Measurements from ENCODE around the gene RAB1A. TPM values are rescaled to one million over a fixed set of nuclear protein-coding genes. Genes with fewer than 3 reads are reported as not detected.

The RAB1A gene
- total and polyA plus RNA-seq, 2 experiments from 2014 or later: 94.8 to 172 TPM

DNA sequence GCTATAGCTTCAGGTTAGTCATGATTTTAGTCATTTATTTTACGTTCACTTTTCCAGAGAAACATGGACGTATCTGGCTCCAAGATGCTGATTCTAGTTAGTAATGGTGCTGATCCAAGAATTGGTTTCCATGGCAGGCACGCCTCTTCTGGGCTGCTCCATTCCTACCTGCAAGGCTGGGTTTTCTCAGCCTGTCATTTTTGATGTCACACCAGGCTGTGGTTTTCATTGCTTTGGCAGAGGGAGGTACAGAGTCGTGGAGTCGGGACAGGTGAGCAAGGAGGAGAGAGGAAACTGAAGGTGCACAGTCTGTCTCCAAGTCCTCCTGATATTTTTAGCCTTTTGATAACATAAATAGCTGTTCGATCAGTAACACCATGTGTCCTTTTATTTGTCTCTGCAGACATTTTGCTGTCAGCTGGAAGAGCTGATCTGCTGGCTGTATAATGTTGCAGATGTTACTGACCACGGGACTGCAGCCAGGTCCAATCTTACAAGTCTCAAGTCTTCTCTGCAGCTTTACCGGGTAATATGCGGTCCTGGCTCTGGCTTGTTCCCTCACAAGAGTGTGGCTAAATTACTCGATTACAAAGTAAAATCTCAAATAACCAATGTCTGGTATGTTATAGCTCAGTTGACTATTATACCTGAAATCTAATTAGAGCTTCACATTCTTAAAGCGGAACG lies 55.9 kb downstream of the RAB1A start:
- H3F3A ChIP-seq (replicated peaks; ENCODE audit: low read depth): peaks cover 3% of the 10 kb centered on the region; the same call in 1 of the 2 replicates
- no peak overlapping the region for H3K4me3 ChIP-seq
- peaks cover 23% of the 10 kb centered on the region for H3K4me1 ChIP-seq (ENCODE audit: insufficient read depth)
- ATAC-seq: no peak
- Mint-ChIP-seq H3K4me1 (peaks cover 31% of the 10 kb centered on the region), H3K4me3 (no peak overlapping the region), H3K36me3 (ENCODE audit: low read depth) (peaks cover 82% of the 10 kb centered on the region), H3K9me3 (no peaks in the 10 kb centered on the region), H3K27me3 (ENCODE audit: insufficient read depth, low read depth, poor library complexity) (peaks cover 10% of the 10 kb centered on the region), H3K27ac (no peak overlapping the region)
- H3K36me3 ChIP-seq (ENCODE audit: insufficient read depth): peaks cover 16% of the 10 kb centered on the region; the same call in 1 of the 2 replicates
- H3K9me2 ChIP-seq (ENCODE audit: insufficient read depth): no peaks in the 10 kb centered on the region
- H3K27ac ChIP-seq (ENCODE audit: low read depth): no peak overlapping the region
- no peak for TF ChIP-seq JUNB (IDR thresholded peaks at IDR 0.05; ENCODE audit: unreplicated experiment)
- H3K27me3 ChIP-seq (ENCODE audit: insufficient read depth): no peaks in the 10 kb centered on the region
- no peak overlapping the region for H2AFZ ChIP-seq
- H3K4me2 ChIP-seq: no peak overlapping the region
- 0 out of 2 replicates have a peak, but pooled peaks cover 3% of the 10 kb centered on the region for H3K79me2 ChIP-seq (replicated peaks; ENCODE audit: insufficient read depth)
- peaks cover 39% of the 10 kb centered on the region for H4K20me1 ChIP-seq (replicated peaks; ENCODE audit: insufficient read depth)
- no peak for DNase-seq (ENCODE audit: low spot score)

DNA sequence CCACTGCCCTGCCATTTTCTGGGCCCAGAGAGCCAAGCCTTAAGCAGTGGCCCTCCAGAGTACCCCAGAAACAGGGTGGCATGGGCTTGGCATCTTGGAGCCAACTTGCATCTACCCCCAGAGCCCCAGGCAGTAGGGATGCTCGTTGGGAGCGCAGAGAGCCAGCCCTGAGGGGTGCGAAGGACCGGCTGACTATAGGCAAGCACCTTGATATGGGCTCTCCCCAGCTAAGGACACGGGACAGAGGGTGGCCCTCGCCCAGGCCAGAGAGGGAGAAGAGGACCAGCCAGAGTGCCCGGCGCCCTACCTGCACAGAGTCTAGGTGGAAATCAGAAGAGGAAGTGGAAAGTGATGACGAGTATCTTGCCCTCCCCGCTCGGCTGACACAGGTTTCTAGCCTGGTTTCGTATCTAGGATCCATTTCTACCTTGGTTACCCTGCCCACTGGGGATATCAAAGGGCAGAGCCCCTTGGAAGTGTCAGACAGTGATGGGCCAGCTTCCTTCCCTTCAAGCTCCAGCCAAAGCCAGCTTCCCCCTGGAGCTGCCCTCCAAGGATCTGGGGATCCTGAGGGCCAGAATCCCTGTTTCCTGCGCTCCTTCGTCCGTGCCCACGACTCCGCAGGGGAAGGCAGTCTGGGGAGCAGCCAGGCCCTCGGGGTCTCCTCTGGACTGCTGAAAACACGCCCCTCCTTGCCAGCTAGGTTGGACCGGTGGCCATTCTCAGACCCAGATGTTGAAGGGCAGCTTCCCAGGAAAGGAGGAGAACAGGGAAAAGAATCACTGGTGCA lies 57.5 kb downstream of the RAB1A start:
- Histone ChIP-seq H3K79me2 (replicated peaks; ENCODE audit: insufficient read depth) (peaks cover 16% of the 10 kb centered on the region), H4K20me1 (replicated peaks; ENCODE audit: insufficient read depth) (peaks cover 41% of the 10 kb centered on the region), H3K27me3 (ENCODE audit: insufficient read depth) (no peaks in the 10 kb centered on the region), H3K27ac (ENCODE audit: low read depth) (no peak overlapping the region), H2AFZ (no peak overlapping the region), H3F3A (replicated peaks; ENCODE audit: low read depth) (peaks cover 3% of the 10 kb centered on the region; the same call in 1 of the 2 replicates), H3K9me2 (ENCODE audit: insufficient read depth) (no peaks in the 10 kb centered on the region), H3K36me3 (ENCODE audit: insufficient read depth) (peaks cover 11% of the 10 kb centered on the region; the same call in 1 of the 2 replicates), H3K4me1 (ENCODE audit: insufficient read depth) (peaks cover 13% of the 10 kb centered on the region), H3K4me3 (no peak overlapping the region), H3K4me2 (no peak overlapping the region)
- no peak overlapping the region for H3K27ac Mint-ChIP-seq
- H3K9me3 Mint-ChIP-seq: no peaks in the 10 kb centered on the region
- H3K36me3 Mint-ChIP-seq (ENCODE audit: low read depth): peaks cover 67% of the 10 kb centered on the region
- DNase-seq (ENCODE audit: low spot score) (no peak), ATAC-seq (no peak)
- no peak overlapping the region for H3K4me3 Mint-ChIP-seq
- H3K4me1 Mint-ChIP-seq: peaks cover 26% of the 10 kb centered on the region
- peaks cover 6% of the 10 kb centered on the region for H3K27me3 Mint-ChIP-seq (ENCODE audit: insufficient read depth, low read depth, poor library complexity)
- TF ChIP-seq JUNB (IDR thresholded peaks at IDR 0.05; ENCODE audit: unreplicated experiment): no peak
- TF ChIP-seq, protein P1, sequence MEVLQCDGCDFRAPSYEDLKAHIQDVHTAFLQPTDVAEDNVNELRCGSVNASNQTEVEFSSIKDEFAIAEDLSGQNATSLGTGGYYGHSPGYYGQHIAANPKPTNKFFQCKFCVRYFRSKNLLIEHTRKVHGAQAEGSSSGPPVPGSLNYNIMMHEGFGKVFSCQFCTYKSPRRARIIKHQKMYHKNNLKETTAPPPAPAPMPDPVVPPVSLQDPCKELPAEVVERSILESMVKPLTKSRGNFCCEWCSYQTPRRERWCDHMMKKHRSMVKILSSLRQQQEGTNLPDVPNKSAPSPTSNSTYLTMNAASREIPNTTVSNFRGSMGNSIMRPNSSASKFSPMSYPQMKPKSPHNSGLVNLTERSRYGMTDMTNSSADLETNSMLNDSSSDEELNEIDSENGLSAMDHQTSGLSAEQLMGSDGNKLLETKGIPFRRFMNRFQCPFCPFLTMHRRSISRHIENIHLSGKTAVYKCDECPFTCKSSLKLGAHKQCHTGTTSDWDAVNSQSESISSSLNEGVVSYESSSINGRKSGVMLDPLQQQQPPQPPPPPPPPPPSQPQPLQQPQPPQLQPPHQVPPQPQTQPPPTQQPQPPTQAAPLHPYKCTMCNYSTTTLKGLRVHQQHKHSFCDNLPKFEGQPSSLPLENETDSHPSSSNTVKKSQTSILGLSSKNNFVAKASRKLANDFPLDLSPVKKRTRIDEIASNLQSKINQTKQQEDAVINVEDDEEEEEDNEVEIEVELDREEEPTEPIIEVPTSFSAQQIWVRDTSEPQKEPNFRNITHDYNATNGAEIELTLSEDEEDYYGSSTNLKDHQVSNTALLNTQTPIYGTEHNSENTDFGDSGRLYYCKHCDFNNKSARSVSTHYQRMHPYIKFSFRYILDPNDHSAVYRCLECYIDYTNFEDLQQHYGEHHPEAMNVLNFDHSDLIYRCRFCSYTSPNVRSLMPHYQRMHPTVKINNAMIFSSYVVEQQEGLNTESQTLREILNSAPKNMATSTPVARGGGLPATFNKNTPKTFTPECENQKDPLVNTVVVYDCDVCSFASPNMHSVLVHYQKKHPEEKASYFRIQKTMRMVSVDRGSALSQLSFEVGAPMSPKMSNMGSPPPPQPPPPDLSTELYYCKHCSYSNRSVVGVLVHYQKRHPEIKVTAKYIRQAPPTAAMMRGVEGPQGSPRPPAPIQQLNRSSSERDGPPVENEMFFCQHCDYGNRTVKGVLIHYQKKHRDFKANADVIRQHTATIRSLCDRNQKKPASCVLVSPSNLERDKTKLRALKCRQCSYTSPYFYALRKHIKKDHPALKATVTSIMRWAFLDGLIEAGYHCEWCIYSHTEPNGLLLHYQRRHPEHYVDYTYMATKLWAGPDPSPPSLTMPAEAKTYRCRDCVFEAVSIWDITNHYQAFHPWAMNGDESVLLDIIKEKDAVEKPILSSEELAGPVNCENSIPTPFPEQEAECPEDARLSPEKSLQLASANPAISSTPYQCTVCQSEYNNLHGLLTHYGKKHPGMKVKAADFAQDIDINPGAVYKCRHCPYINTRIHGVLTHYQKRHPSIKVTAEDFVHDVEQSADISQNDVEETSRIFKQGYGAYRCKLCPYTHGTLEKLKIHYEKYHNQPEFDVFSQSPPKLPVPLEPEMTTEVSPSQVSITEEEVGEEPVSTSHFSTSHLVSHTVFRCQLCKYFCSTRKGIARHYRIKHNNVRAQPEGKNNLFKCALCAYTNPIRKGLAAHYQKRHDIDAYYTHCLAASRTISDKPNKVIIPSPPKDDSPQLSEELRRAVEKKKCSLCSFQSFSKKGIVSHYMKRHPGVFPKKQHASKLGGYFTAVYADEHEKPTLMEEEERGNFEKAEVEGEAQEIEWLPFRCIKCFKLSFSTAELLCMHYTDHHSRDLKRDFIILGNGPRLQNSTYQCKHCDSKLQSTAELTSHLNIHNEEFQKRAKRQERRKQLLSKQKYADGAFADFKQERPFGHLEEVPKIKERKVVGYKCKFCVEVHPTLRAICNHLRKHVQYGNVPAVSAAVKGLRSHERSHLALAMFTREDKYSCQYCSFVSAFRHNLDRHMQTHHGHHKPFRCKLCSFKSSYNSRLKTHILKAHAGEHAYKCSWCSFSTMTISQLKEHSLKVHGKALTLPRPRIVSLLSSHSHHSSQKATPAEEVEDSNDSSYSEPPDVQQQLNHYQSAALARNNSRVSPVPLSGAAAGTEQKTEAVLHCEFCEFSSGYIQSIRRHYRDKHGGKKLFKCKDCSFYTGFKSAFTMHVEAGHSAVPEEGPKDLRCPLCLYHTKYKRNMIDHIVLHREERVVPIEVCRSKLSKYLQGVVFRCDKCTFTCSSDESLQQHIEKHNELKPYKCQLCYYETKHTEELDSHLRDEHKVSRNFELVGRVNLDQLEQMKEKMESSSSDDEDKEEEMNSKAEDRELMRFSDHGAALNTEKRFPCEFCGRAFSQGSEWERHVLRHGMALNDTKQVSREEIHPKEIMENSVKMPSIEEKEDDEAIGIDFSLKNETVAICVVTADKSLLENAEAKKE (CRISPR knock-in tag; IDR thresholded peaks at IDR 0.05): no peak
- TF ChIP-seq STAT1 (IDR thresholded peaks at IDR 0.05; ENCODE audit: unreplicated experiment): no peak
- TF ChIP-seq, protein P2, sequence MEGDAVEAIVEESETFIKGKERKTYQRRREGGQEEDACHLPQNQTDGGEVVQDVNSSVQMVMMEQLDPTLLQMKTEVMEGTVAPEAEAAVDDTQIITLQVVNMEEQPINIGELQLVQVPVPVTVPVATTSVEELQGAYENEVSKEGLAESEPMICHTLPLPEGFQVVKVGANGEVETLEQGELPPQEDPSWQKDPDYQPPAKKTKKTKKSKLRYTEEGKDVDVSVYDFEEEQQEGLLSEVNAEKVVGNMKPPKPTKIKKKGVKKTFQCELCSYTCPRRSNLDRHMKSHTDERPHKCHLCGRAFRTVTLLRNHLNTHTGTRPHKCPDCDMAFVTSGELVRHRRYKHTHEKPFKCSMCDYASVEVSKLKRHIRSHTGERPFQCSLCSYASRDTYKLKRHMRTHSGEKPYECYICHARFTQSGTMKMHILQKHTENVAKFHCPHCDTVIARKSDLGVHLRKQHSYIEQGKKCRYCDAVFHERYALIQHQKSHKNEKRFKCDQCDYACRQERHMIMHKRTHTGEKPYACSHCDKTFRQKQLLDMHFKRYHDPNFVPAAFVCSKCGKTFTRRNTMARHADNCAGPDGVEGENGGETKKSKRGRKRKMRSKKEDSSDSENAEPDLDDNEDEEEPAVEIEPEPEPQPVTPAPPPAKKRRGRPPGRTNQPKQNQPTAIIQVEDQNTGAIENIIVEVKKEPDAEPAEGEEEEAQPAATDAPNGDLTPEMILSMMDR (conservative IDR thresholded peaks at IDR 0.05; ENCODE audit: low read depth in 2 of 2): no peak
- TF ChIP-seq ZNF114 (CRISPR knock-in tag; IDR thresholded peaks at IDR 0.05): no peak
- TF ChIP-seq ZNF331 (CRISPR knock-in tag; IDR thresholded peaks at IDR 0.05; ENCODE audit: low read depth): no peak
- TF ChIP-seq POLR2AphosphoS5 (IDR thresholded peaks at IDR 0.05; ENCODE audit: low read depth): no peak

Measured in GM23338 (cell line).